Endothelial cell of umbilical vein (primary cell): ENCODE measurements around the gene C22orf23. TPM values are rescaled to one million over a fixed set of nuclear protein-coding genes. Genes with fewer than 3 reads are reported as not detected.

ENCODE experiments used
- BruUV-seq: library from RNA; stranded (reverse); fragments of 400-500 nt; replicated peaks from 2 replicates; lab custom pipeline; 2021; lab: Mats Ljungman, UMichigan
- CTCF ChIA-PET: fragments of 300-600, 350-600 bp; sonication (Branson Sonifier 250); formaldehyde crosslinking; loops from one replicate; lab custom pipeline; 2021; ENCODE audit warnings: antibody characterized with exemption, inconsistent platforms; lab: Charles Lee
- POLR2A ChIA-PET: fragments of 300-600, 350-600 bp; sonication (Branson Sonifier 250); formaldehyde crosslinking; loops from one replicate; lab custom pipeline; 2021; ENCODE audit warnings: antibody characterized with exemption, inconsistent platforms; lab: Charles Lee
- DNase-seq: peaks from one replicate; pipeline ENCODE4 v3.0.0-alpha.2; 2011; ENCODE audit warnings: low read depth, low spot score
- FAIRE-seq: peaks from 2 replicates; lab custom pipeline; 2011; peaks lifted over from hg19 to GRCh38; lab: Jason Lieb, UNC
- H2AFZ ChIP-seq: 2 replicates; pipeline ENCODE4 v1.6.0; 2012; ENCODE audit warnings: low read depth, low read length, control low read depth, inconsistent platforms
- H3K27ac ChIP-seq: 2 replicates; pipeline ENCODE4 v1.5.1; 2011; ENCODE audit warnings: low read depth, mild to moderate bottlenecking, control low read depth, low read length, moderate library complexity; ENCODE audit not compliant: insufficient read depth
- H3K27me3 ChIP-seq, 2 experiments: 2 replicates each; pipeline versions ENCODE4 v1.6.0 to v1.6.1; 2011; ENCODE audit warnings: low read length in 2 of 2, mixed read lengths in 1 of 2; ENCODE audit not compliant: control insufficient read depth in 2 of 2, insufficient read depth in 2 of 2
- H3K36me3 ChIP-seq, 2 experiments: 2 replicates in 1 of 2; 3 replicates in 1 of 2; pipeline ENCODE4 v1.5.1; 2011; ENCODE audit warnings: low read length in 2 of 2, mild to moderate bottlenecking in 1 of 2, moderate library complexity in 1 of 2; ENCODE audit not compliant: control insufficient read depth in 2 of 2, insufficient read depth in 2 of 2; ENCODE audit errors: extremely low read depth in 1 of 2
- H3K4me1 ChIP-seq: 3 replicates; pipeline ENCODE4 v1.5.1; 2011; ENCODE audit warnings: mild to moderate bottlenecking, low read length; ENCODE audit not compliant: control insufficient read depth, insufficient read depth; ENCODE audit errors: extremely low read depth
- H3K4me2 ChIP-seq: 2 replicates; pipeline ENCODE4 v1.6.1; 2011; ENCODE audit warnings: low read length, control low read depth, mixed read lengths; ENCODE audit not compliant: insufficient read depth
- H3K4me3 ChIP-seq, 3 experiments: fragments of 200-600 bp in 1 of 3; sonication (generic), shearing (Covaris generic) in 1 of 3; replicated peaks in 1 of 3; 2 replicates each; pipeline ENCODE4 v1.5.1; 2011 to 2016; ENCODE audit warnings: control low read depth in 3 of 3, low read length in 3 of 3, mild to moderate bottlenecking in 2 of 3, inconsistent platforms in 1 of 3, low read depth in 1 of 3, moderate library complexity in 1 of 3; ENCODE audit not compliant: insufficient read depth in 1 of 3
- H3K79me2 ChIP-seq: 2 replicates; pipeline ENCODE4 v1.6.0; 2012; ENCODE audit warnings: low read length, inconsistent platforms; ENCODE audit not compliant: control insufficient read depth, insufficient read depth
- H3K9ac ChIP-seq: replicated peaks from 2 replicates; pipeline ENCODE3; 2011; ENCODE audit warnings: low read length, control low read depth; ENCODE audit not compliant: insufficient read depth; ENCODE audit errors: extremely low read depth
- H3K9me1 ChIP-seq: replicated peaks from 3 replicates; pipeline ENCODE4 v1.6.0; 2011; ENCODE audit warnings: mild to moderate bottlenecking, low read length; ENCODE audit not compliant: control insufficient read depth, insufficient read depth; ENCODE audit errors: extremely low read depth
- H3K9me3 ChIP-seq: replicated peaks from 2 replicates; pipeline ENCODE4 v1.5.1; 2012; ENCODE audit warnings: low read length, inconsistent platforms; ENCODE audit not compliant: control insufficient read depth, insufficient read depth
- H4K20me1 ChIP-seq: replicated peaks from 2 replicates; pipeline ENCODE3; 2011; ENCODE audit warnings: mild to moderate bottlenecking, low read length; ENCODE audit not compliant: control insufficient read depth, insufficient read depth; ENCODE audit errors: extremely low read depth
- CTCF ChIP-seq, 2 donors: IDR thresholded peaks; 1 replicate in 1 of 2; 2 replicates in 1 of 2; pipeline ENCODE4 v1.5.1; 2011; ENCODE audit warnings: low read length in 2 of 2, mild to moderate bottlenecking in 2 of 2, moderate library complexity in 2 of 2, control low read depth in 1 of 2, inconsistent platforms in 1 of 2, low read depth in 1 of 2; ENCODE audit not compliant: insufficient read depth in 1 of 2; ENCODE audit errors: extremely low read depth in 1 of 2
- EZH2 ChIP-seq: IDR thresholded peaks from 2 replicates; pipeline ENCODE4 v1.6.1; 2012; ENCODE audit warnings: borderline replicate concordance, low read depth, mild to moderate bottlenecking, moderate library complexity, low read length, inconsistent platforms; ENCODE audit not compliant: severe bottlenecking
- FOS ChIP-seq: IDR thresholded peaks from 2 replicates; pipeline ENCODE4 v1.6.1; 2011; ENCODE audit warnings: mild to moderate bottlenecking, low read length, moderate library complexity, borderline replicate concordance; ENCODE audit not compliant: insufficient read depth
- GATA2 ChIP-seq: IDR thresholded peaks from 2 replicates; pipeline ENCODE4 v1.7.0; 2011; ENCODE audit warnings: low read depth, mild to moderate bottlenecking, moderate library complexity, mixed read lengths, low read length; ENCODE audit not compliant: insufficient read length, insufficient read depth
- JUN ChIP-seq: IDR thresholded peaks from 2 replicates; pipeline ENCODE4 v1.6.1; 2011; ENCODE audit warnings: borderline replicate concordance, low read depth; ENCODE audit not compliant: insufficient read length, insufficient read depth
- MAX ChIP-seq: IDR thresholded peaks from 2 replicates; pipeline ENCODE4 v1.6.1; 2011; ENCODE audit not compliant: insufficient read depth, insufficient read length
- MYC ChIP-seq: IDR thresholded peaks from one replicate; pipeline ENCODE4 v1.6.1; 2011; ENCODE audit warnings: mild to moderate bottlenecking, low read depth, low read length
- POLR2A ChIP-seq: IDR thresholded peaks from 2 replicates; pipeline ENCODE4 v1.6.1; 2012; ENCODE audit warnings: low read depth, mild to moderate bottlenecking, control low read depth, low read length
- POLR2AphosphoS5 ChIP-seq: IDR thresholded peaks from 2 replicates; pipeline ENCODE4 v1.6.1; 2012; ENCODE audit warnings: low read depth, mild to moderate bottlenecking, control low read depth, low read length, moderate library complexity; ENCODE audit not compliant: insufficient read depth
- dilution Hi-C: fragments of 300-500 bp; cut with MboI; formaldehyde crosslinking; loops from one replicate; pipeline ENCODE4 v1.15.0; 2019; ENCODE audit warnings: low sequenced_read_pairs; ENCODE audit not compliant: extremely low pct_ligation_motif_present
- intact Hi-C: fragments of 100-400 bp; cut with micrococcal nuclease; formaldehyde crosslinking; loops from one replicate; pipeline ENCODE4 v1.10.0; 2022
- polyA plus RNA-seq, 4 experiments: library from polyadenylated mRNA; depleted of rRNA in 3 of 4; stranded (reverse) in 3 of 4; unstranded in 1 of 4; fragments of >200 nt; gene quantifications; 2 replicates each; pipeline versions ENCODE4 v1.2.1 to v1.2.3, GENCODE V29; 2011 to 2012; ENCODE audit warnings: missing spikeins in 1 of 4
- total RNA-seq: library from RNA; stranded (reverse); gene quantifications from 2 replicates; pipeline ENCODE4 v1.2.3, GENCODE V29; 2021

Gene C22orf23
- total and polyA plus RNA-seq, 2 donors (not counting 3 experiments of a cell fraction or from before 2014, with no cell fraction given), result 0.23 to 0.44 TPM

GRCh38 chr22:37920126-37920525 lies 33.3 kb downstream of the C22orf23 start:
- ChIA-PET CTCF (interaction anchor here (0.7 kb wide), 1 partner anchor 130 kb away, joined by 3 read pairs; no protein-coding TSS in a partner anchor), POLR2A (no interaction called here)
- H2AFZ ChIP-seq, result no peak overlapping the region
- no peak overlapping the region for H3K27ac ChIP-seq
- H3K9ac ChIP-seq, result no peak overlapping the region
- intact Hi-C loops (no loop called here), dilution Hi-C loops (no loop called here)
- H3K79me2 ChIP-seq, result no peaks in the 10 kb centered on the region
- BruUV-seq, result no TSS peak
- no peaks in the 10 kb centered on the region for H3K9me1 ChIP-seq
- H3K4me3 ChIP-seq, result no peak overlapping the region
- no peak for DNase-seq
- no peaks in the 10 kb centered on the region for H3K27me3 ChIP-seq
- TF ChIP-seq EZH2, result no peak
- no peak for TF ChIP-seq MYC
- TF ChIP-seq GATA2, result no peak
- TF ChIP-seq MAX, result no peak
- TF ChIP-seq POLR2A, result no peak
- no peak for TF ChIP-seq CTCF (IDR thresholded peaks at IDR 0.05; ENCODE audit: extremely low read depth in 1 of 2, insufficient read depth in 1 of 2, low read depth in 1 of 2, low read length in 2 of 2)
- no peak for TF ChIP-seq FOS
- no peak for TF ChIP-seq POLR2AphosphoS5
- TF ChIP-seq JUN, result no peak
- FAIRE-seq, result no peak
- no peaks in the 10 kb centered on the region for H3K9me3 ChIP-seq
- no peaks in the 10 kb centered on the region for H4K20me1 ChIP-seq
- no peaks in the 10 kb centered on the region for H3K4me1 ChIP-seq
- no peak overlapping the region for H3K4me2 ChIP-seq
- H3K36me3 ChIP-seq, result peaks cover 2 to 36% of the 10 kb centered on the region in 2 experiments
